GM12872 (cell line): ENCODE results near the gene KRTAP10-11.

ENCODE experiments used
- CTCF ChIP-seq: IDR thresholded peaks from 3 replicates; pipeline ENCODE4 v1.5.1; 2011; ENCODE audit warnings: low read depth, mild to moderate bottlenecking, low read length, moderate library complexity; ENCODE audit not compliant: insufficient read depth

KRTAP10-11 gene

GRCh38 chr21:44618504-44618903, 27.7 kb upstream of the KRTAP10-11 start:
- 0 out of 3 replicates have a peak, but pooled peaks have one; percentile 28 for TF ChIP-seq CTCF

- TF ChIP-seq CTCF: no peak
These were observed 27.3 kb upstream of the KRTAP10-11 start for GRCh38 chr21:44618909-44619308.

- no peak for TF ChIP-seq CTCF
These were observed 26.3 kb upstream of the KRTAP10-11 start for GRCh38 chr21:44619886-44620285.

- no peak for TF ChIP-seq CTCF
These were observed 22.6 kb upstream of the KRTAP10-11 start for GRCh38 chr21:44623575-44623974.

GRCh38 chr21:44625756-44626155, 20.5 kb upstream of the KRTAP10-11 start:
- no peak for TF ChIP-seq CTCF

GRCh38 chr21:44626262-44626661, 20.0 kb upstream of the KRTAP10-11 start:
- TF ChIP-seq CTCF: no peak

- no peak for TF ChIP-seq CTCF
These were observed 19.5 kb upstream of the KRTAP10-11 start, which contains the start of gene KRTAP10-9 for GRCh38 chr21:44626673-44627143. Gene KRTAP10-9 (plus strand): TSS chr21:44627093. CDS start chr21:44627172, 79 bp downstream.
